GM19043 (cell line): ENCODE measurements around the gene TRABD.

ENCODE experiments used
- ATAC-seq: cut with Tn5 transposase; IDR thresholded peaks from one replicate; pipeline ENCODE4 v1.9.1; 2021; ENCODE audit warnings: low read depth; ENCODE audit not compliant: unreplicated experiment

The TRABD gene

DNA sequence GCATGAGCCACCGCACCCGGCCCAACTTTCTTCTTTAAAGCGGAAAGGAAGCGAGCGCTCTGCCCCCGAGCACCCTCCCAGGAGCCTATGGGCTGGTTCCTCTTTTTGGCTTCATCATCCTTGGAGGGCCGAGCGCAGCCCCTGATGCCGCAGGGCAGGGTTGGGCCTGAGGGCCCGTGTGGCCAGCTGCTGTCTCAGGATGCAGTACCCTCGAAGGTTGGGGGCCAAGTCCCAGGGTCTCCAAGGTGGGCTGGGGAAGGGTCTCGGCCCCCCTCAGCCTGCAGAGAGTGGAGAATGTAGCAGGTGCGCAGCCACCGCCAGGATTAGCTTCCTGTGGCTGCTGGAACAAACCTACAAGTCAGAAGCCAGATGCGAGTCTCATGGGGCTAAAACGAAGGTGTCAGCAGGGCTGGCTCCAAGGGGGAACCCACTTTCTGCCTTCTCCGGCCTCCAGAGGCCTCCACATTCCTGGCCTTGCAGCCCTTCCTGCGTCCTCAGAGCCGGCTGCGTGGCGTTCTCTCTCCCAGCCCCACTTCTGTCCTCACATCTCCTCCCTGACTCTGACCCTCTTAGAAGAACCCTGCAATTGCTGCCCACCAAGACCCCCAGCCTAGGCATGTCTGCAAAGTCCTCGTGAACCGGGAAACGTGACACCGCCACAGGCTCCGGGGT is 12.3 kb upstream of the TRABD start:
- ATAC-seq = no peak

DNA sequence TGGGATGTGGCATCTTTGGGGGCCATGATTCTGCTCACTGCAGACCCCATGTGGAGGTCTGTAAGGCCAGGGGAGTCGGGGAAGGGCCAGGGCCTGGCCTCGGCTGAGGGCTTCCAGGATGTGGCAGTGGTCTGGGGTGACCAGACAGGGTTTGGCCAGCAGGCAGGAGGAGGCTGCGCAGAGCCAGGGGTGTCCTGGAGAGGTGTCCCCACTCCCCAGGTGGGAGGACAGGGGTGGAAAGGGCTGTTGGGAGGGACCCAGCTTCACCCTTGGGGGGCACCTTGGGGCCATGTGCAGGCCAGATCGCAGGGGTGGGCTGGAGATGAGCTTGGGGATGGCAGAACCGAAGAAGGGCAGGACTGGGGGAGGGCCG is 11.7 kb upstream of the TRABD start:
- ATAC-seq = no peak

GRCh38 chr22:50174382-50175190 is 11.1 kb upstream of the TRABD start:
- no peak for ATAC-seq

DNA sequence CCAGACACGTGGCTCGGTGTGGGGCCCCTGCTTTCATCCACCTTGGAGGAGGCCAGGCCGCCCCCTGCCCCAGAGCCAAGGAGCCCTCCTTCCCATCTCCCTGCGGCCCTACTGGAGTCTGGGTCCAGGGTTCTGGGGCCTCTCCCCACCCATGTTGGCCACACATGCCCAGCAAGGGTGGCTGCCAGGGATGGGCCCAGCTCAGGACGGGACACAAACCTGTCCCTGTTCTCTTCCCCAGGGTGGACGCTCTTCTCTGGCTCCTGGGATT is 10.6 kb upstream of the TRABD start:
- ATAC-seq = no peak

- ATAC-seq = no peak
Observed at GRCh38 chr22:50175921-50176849, 9.5 kb upstream of the TRABD start.

- ATAC-seq = no peak
Observed at GRCh38 chr22:50176850-50177536, 8.7 kb upstream of the TRABD start.

DNA sequence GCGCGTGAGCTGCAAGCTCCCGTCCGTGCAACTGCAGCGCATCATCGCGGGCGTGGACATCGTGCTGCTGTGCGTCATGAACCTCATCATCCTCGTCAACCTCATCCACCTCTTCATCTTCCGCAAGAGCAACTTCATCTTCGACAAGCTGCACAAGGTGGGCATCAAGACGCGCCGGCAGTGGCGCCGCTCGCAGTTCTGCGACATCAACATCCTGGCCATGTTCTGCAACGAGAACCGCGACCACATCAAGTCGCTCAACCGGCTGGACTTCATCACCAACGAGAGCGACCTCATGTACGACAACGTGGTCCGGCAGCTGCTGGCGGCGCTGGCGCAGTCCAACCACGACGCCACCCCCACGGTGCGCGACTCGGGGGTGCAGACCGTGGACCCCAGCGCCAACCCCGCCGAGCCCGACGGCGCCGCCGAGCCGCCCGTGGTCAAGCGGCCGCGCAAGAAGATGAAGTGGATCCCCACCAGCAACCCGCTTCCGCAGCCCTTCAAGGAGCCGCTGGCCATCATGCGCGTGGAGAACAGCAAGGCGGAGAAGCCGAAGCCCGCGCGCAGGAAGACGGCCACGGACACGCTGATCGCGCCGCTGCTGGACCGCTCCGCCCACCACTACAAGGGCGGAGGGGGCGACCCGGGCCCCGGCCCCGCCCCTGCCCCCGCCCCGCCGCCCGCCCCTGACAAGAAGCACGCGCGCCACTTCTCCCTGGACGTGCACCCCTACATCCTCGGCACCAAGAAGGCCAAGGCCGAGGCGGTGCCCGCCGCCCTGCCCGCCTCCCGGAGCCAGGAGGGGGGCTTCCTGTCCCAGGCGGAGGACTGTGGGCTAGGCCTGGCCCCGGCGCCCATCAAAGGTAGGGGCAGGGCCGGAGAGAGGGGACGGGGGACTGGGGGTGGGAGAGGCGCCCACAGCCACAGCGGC is 7.9 kb upstream of the TRABD start:
- no peak for ATAC-seq

GRCh38 chr22:50178471-50178864 is 7.2 kb upstream of the TRABD start:
- no peak for ATAC-seq

- no peak for ATAC-seq
Observed at GRCh38 chr22:50178871-50179869, 6.5 kb upstream of the TRABD start.

DNA sequence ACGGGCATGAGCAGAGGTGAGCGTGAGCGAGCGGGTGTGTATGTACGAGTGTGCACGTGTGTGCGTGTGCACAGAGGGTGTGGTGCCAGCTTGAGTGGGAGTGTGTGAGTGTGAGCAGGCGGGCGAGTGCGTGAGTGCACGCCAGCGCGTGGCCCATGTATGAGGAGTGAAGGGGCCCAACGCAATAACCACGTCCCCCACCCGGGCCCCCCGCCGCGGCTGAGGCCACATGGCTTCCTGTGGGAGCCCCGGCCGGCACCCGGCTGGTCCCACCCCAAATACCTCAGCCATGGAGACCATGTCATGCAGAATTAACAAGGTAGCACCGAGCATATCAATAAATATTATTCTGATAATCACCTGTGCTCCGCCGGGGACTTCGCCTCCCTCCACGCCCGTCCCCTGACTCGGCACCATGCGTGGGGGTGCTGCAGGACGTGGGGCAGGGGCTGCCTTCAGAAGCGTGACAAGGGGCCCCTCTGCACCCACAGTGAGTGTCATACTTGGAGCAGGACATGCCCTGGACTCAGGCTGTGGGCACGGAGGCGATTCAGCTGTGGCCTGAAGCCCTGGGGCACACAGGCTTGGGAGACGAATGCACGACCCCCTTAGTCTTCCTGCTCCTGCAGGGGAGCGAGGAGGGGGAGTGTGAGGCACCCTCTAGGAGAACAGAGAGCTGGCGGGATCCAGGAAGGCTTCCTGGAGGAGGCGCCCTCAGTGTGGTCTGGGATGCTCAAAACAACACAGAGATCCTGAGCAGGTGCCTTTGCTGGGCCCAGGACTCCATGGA is 5.6 kb upstream of the TRABD start:
- ATAC-seq = no peak

DNA sequence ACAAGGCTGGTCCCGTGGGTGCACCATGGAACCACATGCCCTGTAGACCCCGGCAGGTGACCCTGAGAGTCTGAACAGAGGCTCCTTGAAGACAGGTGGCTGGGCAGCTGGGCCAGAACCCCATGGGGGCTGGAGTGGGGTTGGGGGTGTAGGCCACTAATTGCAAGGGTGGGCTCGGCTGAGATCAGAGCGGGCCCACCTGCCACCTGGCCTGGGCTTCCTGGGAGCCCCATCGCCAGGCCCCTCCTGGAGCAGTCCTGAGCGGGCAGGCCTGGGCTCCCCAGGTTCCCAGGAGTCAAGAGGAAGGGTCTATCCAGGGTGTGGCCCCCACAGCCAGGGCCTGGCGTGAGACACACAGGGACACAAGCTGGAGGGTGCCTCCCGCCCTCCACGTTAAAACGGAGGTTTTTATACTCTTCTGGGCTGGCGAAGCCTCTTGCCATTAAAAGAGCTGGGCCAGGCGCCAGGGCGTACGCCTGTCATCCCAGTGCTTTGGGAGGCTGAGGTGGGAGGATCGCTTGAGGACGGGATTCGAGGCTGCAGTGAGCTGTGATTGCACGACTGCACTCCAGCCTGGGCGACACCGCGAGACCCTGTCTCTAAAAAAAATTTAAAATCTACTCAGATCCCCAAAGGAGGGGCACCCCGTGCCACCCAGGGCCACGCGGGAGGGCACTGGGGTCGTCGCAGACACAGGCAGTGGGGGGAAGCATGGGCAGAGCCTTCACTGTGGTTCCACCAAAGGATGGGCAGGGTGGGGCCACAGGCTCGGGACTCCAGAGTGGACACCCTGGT is 4.8 kb upstream of the TRABD start:
- no peak for ATAC-seq

DNA sequence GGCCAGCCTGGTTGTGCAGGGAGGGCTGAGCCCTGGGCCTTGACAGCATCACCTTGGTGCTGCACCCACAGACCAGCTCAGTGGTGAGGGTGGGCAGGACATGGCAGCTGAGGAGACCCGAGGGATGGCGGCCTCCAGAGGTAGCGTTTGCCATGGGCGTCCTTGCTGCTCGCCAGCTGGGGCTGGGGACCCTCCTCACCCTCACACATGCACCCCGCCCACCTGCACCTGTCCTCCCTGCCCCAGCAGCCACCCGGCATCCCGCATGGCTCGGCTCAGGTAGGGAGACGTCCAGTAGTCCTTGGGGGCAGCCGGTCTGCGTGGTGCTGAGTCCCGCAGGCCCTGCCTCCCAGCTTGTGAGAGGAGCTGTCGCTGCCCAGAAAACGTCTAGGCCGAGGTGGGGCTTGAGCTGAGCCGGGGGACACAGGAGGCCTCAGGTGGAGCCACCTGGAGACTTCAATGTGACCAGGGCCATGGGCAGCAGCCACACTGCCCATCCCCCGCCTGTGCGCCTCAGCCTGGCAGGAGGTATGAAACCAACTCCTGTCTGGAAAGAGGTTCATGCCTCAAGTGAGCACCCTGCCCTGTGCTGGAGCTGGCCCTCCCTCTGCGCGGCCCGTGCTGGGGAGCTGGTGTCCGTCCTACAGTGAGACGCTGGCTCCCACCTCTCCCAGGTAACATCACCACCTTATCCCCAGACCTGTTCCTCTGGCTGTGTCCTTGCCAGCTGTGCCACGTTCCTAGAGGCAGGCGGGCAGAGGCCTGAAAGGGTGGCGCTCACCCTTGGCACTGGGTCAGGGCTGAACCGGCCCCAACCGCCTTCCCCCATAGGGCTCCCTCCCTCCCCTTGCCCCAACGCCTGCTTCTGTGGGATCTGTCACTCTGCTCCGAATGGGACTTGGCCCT is 3.3 kb upstream of the TRABD start:
- no peak for ATAC-seq

- ATAC-seq = no peak
Observed at GRCh38 chr22:50183141-50183971, 2.4 kb upstream of the TRABD start.

DNA sequence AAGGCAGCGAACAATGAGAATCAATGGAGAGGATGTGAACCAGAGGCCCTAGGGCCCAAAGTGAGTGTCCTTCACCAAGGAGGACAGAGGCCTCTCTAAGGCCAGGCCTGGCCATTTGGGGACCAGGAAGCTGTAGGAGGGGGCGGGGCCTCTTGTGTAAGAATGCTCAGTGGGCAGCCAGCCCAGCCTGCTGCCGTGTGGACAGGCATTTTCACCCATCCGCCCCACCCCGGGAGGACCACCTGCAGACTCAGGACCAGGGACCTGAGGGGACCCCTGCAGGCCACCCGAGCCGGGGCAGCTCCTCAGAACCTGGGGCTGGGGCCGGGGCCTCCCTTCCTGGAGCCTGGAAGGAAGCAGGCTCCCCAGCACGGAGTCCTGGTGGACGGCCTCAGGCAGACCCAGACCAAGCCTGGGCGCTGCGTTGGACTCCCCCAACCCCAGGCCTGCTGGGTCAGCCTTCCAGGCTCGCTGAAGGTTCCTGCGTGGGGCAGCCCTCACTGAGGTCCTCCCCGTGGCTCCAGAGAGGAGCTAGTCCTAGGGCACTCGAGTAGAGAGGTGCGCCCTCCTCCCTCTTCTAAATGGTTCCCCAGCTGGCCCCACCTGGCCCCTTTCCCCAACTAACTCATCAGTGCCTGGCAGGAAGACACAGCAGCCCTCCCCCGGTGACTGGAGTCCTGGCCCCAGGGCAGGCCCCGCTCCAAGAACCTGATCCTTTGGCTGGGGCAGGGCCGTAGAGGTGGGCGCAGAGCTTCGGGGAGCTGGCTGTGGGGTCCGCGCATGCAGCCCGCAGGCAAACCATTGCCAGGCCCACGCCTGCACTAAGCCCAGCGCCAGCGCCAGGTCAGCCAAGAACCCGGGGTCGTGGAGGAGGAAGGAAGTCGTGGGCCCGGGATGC is 1.5 kb upstream of the TRABD start:
- no peak for ATAC-seq
